GM19351 (cell line): ENCODE data around the gene ARHGDIG.
"Not testable (repeated sequence)": the region's sequence is repeated elsewhere in the genome, so short reads cannot be mapped to it uniquely, and the experiment has no call there.

Experiments used
- ATAC-seq: cut with Tn5 transposase; IDR thresholded peaks from one replicate; pipeline ENCODE4 v1.9.1; 2021; ENCODE audit warnings: mild to moderate bottlenecking, moderate library complexity; ENCODE audit not compliant: unreplicated experiment

ARHGDIG gene

DNA sequence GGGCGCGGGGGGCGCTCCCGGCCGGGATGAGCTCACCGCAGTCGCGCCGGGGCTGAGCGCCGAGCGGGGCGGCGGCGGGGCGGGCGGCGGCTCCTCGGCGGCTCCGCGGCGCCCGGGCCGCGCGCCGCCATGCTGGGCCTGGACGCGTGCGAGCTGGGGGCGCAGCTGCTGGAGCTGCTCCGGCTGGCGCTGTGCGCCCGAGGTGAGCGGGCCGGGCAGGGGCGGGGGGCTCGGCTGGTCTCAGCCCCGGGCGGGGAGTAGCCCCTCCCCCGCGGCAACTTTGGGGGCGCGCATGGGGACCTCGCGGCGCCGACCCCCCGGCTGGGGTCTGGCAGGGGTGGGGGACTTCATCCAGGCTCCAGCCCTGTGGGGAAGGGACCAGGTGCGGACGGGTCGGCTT, at the start of gene ARHGDIG:
TSS of gene ARHGDIG (plus strand) at position 40 of the 400 bp plus-strand sequence. CDS start at position 130, 90 bp downstream.
- no peak for ATAC-seq

DNA sequence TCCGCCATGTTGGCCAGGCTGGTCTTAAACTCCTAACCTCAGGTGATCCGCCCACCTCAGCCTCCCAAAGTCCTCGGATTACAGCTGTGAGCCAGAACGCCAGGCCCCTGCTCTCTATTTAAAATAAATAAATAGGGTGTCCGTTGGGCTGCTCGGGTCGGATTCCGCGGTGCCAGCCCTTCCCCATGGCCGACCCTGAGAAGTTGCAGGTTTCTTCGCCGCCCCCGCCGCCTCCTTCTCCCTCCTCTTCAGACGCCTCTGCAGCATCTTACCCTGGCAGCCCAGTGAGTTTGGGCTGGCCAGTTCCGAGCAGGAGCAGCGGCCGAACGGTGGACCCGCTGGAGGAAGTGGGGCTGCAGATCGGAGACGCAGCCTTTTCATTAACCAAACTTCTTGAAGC, 49.4 kb upstream of the ARHGDIG start:
- ATAC-seq = no peak

DNA sequence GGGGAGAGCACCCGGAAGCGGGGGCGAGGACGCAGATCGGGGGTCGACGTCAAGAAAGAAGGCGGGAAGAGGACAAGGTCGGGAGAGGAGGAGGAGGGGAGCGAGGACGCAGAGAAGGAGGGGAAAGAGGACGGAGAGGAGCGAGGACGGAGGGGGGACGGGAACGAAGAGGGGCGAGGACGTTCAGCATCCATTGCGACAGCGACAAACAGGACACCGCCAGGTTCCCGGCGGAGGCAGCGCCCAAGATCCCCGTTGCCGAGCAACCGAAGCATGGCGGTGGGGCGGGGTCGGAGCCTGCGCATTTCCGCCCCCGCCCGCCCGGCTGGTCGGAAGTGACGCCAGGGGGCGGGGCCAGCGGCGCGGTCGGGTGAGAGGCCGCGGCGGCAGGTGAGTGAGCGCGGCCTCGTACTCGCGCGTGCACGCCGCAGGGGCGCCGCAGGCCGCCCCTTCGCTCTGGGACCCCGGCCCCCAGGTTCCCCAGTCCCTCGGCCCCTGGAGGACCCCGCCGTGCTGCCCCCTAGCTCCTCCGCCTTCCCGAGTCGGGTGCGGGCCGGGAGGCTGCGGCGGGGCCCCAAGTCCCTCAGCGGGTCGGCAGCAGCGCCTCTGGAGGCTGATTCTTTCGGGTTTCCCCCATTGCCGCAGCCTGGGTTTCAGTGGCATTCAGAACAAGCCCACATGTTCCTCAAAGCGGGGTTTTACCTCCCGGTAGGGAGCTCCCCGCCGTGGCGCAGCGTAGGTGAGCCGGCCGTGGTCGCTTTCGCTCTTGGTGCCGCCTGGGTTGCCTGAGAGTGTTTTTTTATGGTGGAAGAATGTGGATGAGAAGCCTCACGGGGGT, 45.7 kb upstream of the ARHGDIG start, which contains the start of gene FAM234A:
TSS of gene FAM234A (plus strand) at position 354 of the 838 bp plus-strand sequence. CDS start 19,593 bp downstream, outside the sequence.
- peak; percentile 83 for ATAC-seq

DNA sequence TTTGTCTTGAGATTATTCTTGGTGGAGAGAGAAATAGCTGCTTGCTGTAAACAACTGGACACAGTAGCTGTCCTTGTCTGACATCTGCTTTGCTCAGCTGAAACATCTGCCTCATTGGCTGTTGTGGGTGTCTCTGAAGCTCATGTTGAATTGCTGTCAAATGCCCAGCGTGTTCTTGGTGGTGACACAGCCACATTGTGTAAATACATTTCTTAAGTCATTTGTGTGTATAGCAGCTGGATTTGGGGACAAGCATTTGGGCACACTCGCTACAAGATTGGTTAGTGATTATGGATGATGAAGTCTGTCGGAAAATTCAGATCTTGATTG, 40.5 kb upstream of the ARHGDIG start:
- no peak for ATAC-seq

DNA sequence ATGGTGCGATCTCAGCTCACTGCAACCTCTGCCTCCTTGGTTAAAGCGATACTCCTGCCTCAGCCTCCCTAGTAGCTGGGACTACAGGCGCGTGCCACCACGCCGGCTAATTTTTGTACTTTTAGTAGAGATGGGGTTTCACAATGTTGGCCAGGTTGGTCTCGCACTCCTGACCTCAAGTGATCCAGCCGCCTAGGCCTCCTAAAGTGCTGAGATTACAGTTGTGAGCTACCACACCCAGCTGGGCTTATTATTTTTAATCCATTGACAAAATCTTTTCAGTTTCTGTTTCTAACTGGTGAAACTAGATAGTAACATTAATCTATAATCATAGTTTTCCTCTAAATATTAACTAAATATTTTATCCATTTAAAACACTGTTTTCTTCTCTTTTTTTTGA, 39.8 kb upstream of the ARHGDIG start:
- no peak for ATAC-seq

DNA sequence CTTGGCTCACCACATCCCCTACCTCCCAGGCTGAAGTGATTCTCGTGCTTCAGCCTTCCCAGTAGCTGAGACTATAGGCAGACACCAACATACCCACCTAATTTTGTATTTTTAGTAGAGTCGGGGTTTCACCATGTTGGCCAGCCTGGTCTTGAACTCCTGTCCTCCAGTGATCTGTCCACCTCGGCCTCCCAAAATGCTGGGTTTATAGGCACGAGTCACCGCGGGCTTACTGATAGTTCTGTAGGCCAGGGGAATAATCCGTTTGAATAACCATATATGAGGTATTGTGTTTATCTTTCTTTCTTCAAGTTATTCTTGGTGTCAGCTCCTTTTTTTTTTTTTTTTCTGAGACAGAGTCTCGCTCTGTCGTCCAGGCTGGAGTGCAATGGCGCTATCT, 38.1 kb upstream of the ARHGDIG start:
- no peak for ATAC-seq

DNA sequence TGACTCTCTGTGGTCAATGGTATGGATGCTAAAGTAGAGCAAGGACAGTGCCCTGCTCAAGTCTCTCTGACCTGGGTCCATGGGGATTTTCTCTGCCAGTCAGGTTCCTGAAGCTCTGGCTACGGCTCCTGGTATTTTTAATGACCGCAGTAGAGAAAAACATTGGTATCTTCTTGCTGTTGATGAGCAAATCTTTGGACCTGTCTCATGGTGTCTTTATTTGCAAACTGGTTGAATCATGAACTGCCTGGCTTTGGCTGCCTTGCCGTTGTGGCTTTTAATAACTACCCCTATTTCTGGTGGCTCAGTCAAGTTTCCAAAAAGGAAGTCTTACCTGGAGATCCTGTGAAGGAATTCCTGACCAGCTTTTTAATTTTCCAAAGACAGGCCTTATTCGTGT, 37.0 kb upstream of the ARHGDIG start:
- ATAC-seq = no peak

DNA sequence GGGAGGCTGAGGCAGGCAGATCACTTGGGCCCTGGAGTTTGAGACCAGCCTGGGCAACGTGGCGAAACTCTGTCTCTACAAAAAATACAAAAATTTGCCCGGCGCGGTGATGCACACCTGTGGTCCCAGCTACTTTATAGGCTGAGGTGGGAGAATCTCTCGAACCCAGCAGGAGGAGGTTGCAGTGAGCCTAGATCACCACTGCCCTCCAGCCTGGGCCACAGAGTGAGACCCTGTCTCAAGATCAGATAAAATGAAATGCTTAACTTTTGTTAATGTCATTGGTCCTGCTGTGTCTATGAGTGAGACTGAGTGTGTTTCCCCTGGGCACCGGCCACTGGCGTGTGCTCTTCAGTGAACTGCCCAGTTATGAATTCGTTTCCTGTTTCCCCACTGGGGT, 35.3 kb upstream of the ARHGDIG start:
- ATAC-seq = no peak

DNA sequence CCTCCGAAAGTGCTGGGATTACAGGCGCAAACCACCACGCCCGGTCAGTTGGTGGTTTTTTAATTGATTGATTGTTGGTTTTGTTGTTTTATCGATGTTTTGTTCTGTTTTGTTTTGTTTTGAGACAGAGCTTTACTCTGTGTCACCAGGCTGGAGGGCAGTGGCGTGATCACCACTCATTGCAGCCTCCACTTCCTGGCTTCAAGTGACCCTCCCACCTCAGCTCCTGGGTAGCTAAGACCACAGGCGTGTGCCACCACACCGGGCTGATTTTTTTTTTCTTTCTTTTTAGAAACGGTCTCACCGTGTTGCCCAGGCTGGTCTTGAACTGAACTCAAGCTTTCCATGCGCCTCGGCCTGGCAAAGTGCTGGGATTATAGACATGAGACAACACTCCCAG, 33.4 kb upstream of the ARHGDIG start:
- ATAC-seq = no peak

DNA sequence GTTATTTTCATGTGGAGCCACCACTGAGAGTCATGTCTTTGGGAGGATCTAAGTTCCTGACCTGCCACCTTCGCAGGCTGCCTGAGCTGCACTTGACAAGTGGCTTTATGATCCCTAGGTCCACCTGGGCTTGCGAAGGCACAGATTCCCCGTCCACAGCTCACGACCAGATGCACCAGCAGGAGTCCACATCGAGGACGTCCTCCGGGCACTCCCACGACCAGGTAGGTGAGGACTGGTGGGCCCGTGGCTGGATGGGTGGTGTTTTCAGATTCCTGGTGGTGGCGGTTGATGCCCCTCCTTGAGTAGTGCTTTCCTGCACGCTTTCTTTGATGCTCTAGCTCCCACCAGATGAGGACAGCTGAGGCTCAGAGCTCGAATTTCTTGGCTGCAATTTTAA, 31.0 kb upstream of the ARHGDIG start:
- ATAC-seq = no peak

DNA sequence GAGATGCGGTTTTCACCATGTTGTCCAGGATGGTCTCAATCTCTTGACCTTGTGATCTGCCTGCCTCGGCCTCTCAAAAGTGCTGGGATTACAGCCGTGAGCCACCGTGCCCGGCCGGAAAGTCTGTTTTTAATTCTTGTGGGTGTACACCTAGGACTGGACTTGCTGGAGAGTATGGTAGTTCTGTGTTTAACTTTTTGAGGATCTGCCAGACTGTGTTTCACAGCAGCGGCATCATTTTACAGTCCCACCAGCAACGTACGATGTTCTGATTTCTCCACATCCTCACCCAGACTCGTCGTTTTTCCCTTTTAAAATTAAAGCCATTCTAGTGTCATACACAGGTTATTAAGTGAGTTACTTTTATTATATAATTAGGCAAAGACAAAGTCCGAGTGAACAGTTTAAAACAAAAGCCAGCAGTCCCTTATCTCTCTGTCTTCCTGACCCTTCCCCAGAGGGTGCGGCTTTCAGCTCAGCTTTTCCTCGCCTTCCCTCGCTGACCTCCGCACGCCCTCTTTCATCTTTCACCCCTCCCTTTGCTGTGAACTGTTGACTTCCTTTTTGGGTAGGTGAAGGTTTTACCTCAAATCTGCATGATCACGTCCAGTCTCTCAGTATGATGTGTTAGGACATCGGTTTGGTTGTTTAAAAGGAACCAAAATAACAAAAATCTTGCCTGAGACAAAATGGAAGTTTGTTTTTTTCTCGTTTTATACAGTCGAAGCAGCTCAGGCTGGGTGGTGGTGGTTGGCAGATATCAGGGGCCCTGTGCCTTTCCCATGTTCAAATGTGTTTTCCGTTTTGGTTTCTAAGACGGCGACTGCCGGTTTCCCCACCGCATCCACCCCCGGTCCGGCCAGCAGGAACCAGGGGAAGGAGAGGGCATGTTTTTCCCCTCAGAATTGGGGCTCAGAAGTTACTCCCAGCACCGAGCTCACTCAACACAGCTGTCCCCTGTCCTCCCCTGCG, 27.7 kb upstream of the ARHGDIG start:
- ATAC-seq = no peak

DNA sequence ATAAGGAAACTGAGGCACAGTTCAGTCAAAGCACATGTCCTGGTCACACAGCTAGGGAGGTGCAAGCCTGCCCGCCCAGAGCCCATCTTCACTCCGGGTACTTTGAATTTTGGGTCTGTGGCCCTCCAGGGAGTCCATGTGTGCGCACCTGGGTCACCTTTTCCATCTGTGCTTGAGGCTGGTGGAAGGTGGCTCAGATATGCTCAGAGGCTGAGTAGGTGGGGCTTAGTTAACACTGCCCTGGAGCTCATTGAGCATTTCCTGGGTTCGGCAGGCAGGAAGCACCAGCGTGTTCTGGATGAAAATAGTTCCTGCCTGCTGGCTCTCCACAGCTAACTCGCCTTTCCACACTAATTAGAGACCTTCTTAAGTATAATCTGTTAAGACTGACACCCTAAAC, 26.6 kb upstream of the ARHGDIG start:
- ATAC-seq = no peak

DNA sequence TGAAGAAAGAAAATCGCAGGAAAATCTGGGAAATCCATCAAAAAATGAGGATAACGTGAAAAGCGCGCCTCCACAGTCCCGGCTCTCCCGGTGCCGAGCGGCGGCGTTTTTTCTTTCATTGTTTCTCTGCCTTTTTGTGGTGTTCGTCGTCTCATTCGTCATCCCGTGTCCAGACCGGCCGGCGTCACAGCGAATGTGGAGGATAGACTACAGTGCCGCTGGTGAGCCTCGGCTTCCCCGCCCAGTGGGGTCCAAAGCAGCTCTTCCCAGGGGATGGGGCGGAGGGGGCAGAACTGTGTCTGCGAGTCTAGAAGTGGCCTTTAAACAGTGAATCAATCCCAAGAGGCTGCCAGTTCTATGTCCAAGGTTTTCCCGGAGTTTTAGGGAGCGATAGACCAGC, 25.9 kb upstream of the ARHGDIG start:
- no peak for ATAC-seq

DNA sequence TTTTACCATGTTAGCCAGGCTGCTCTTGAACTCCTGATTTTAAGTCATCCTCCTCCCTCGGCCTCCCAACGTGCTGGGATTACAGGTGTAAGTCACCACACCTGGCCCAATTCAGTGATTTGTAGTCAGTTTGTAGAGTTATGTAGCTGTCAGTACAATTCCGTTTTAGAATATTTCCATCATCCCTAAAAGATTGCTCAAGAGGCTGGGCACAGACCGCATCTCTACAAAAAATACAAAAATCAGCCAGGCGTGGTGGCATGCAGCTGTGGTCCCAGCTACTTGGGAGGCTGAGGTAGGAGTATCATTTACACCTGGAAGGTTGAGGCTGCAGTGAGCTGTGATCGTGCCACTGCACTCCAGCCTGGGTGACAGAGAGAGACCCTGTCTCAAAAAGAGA, 25.2 kb upstream of the ARHGDIG start:
- ATAC-seq = no peak

DNA sequence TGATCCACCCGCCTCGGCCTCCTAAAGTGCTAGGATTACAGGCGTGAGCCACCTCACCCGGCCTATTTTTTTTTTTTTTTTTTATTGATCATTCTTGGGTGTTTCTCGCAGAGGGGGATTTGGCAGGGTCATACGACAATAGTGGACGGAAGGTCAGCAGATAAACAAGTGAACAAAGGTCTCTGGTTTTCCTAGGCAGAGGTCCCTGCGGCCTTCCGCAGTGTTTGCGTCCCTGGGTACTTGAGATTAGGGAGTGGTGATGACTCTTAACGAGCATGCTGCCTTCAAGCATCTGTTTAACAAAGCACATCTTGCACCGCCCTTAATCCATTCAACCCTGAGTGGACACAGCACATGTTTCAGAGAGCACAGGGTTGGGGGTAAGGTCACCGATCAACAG, 22.3 kb upstream of the ARHGDIG start:
- ATAC-seq = not testable (repeated sequence)

DNA sequence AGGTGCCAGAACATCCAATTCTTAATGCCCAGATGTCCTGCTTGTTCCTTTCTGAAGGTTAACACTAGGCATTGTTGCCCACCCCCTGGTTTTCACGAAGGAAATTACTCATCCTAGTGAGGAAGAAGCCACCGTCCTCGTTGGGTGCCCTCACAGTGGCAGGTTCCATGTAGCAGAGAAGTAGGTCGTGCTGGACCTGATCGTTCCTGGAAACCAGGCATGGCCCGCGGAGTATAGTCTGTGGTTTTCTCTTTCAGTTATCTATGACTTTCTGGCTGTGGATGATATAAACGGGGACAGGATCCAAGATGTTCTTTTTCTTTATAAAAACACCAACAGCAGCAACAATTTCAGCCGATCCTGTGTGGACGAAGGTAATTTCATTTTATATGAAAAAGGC, 21.2 kb upstream of the ARHGDIG start:
- ATAC-seq = no peak

DNA sequence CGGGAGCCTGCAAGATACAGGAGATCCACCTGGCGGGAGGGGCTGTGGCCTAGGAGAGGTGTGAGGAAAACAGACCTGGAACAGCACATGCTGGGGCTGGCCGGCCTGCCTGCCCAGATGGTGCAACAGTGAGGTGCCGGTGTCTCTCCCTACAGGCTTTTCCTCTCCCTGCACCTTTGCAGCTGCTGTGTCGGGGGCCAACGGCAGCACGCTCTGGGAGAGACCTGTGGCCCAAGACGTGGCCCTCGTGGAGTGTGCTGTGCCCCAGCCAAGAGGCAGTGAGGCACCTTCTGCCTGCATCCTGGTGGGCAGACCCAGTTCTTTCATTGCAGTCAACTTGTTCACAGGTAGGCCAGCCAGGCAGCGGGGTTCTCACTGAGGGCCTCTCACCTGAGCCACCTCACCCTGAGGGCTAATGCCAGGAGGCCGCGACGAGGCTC, 20.6 kb upstream of the ARHGDIG start:
- ATAC-seq = no peak

DNA sequence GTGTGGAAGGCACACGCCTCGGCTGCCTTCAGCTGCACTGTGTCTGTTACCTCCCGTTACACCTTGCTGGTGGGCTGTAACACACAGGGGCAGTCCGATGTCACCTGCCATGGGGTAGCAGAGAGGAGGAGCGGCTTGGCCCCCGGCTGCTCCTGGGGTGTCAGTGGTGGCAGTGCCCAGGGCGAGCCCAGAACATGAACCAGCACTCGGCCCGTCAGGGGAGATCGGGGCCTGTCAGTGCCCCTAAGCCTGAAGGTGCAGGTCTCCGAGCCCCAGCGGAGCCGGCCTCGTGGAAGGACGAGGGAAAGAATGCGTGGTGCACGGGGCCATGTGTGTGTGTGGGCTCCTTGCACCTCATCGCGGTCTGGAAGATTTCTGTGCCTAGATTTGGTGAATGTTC, 20.1 kb upstream of the ARHGDIG start:
- ATAC-seq = no peak

DNA sequence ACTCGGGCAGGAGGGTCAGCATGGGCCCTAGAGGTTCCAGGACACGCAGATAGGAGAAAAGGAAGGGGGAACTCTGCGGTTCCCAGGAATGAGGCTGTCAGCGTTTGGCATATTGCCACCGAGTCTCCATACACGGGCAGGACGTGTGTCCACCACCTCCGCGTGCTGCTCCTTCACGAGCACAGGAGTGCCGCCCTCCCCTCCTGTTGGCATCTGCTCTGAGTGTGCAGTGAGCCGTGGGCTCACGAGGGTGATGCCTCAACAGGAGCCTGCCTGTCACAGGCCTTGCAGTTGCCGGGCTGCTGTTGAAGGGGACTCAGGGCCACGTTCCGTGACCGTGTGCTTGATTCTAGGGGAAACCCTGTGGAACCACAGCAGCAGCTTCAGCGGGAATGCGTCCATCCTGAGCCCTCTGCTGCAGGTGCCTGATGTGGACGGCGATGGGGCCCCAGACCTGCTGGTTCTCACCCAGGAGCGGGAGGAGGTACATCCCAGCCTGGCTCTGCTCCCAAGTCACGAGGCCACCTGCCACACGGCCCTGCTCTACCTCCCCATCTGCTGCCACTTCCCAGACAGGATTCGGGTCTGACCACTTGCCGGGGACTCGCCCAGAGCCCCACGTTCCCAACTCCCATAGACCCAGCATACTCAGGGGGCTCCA, 19.2 kb upstream of the ARHGDIG start:
- no peak for ATAC-seq

DNA sequence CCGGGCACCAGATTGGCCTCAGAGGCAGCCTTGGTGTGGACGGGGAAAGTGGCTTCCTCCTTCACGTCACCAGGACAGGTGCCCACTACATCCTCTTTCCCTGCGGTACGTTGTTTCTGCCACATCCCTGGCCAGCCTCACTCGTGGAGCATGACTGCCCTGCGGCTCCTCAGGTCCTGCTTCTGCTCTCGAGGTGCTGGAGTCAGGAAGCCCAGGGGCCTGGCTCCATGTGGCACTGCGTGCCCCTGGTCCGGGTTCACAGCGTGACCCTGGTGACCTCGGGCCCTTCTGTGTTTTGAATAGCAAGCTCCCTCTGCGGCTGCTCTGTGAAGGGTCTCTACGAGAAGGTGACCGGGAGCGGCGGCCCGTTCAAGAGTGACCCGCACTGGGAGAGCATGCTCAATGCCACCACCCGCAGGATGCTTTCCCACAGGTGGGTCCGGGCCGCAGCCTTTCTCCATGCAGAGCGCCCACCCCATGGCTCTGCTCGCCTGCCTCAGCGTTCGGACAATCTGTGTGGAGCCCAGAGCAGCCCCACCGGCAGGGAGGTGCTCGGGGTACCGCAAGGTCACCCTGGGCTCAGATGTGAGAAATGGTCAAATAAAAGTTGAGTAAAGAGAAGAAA, 18.2 kb upstream of the ARHGDIG start:
- no peak for ATAC-seq
